HCT116 (cell line): Measurements from ENCODE around the gene ZNF341. TPM values are rescaled to one million over a fixed set of nuclear protein-coding genes. Genes with fewer than 3 reads are reported as not detected.

Experiments
- ATAC-seq: fragments of 200-7000 bp; cut with Tn5 transposase; 2 replicates; pipeline ENCODE4 v1.9.1; 2020; ENCODE audit warnings: mild to moderate bottlenecking, moderate library complexity
- BruUV-seq: library from RNA; stranded (reverse); fragments of 400-500 nt; replicated peaks from 2 replicates; lab custom pipeline; 2021; lab: Mats Ljungman, UMichigan
- CTCF ChIA-PET: fragments of 300-600 bp; sonication (Branson Sonifier 250); formaldehyde crosslinking; loops from one replicate; lab custom pipeline; 2021; ENCODE audit warnings: antibody characterized with exemption; lab: Charles Lee
- POLR2A ChIA-PET: fragments of 300-600, 350-600 bp; sonication (Branson Sonifier 250); formaldehyde crosslinking; loops from one replicate; lab custom pipeline; 2021; ENCODE audit warnings: antibody characterized with exemption; lab: Charles Lee
- RAD21 ChIA-PET, 2 experiments: fragments of 300-600 bp; sonication (Branson Sonifier 250); formaldehyde crosslinking; loops; one replicate each; lab custom pipeline; 2023; ENCODE audit warnings: low total read pairs in 2 of 2; ENCODE audit not compliant: uncharacterized antibody in 2 of 2, unreplicated experiment in 2 of 2, low non-redundant PET in 1 of 2; lab: Charles Lee
- DNase-seq: peaks from one replicate; pipeline ENCODE4 v3.0.0-alpha.2; 2010; ENCODE audit warnings: low read depth, low spot score
- H2AFZ ChIP-seq: fragments of 200-600 bp; shearing (Covaris generic), sonication (generic); 2 replicates; pipeline ENCODE4 v1.6.1; 2017; ENCODE audit warnings: low read depth, mixed run types, mixed read lengths, antibody characterized with exemption, low read length; ENCODE audit not compliant: poor library complexity, severe bottlenecking
- H3K27ac ChIP-seq: 2 replicates; pipeline ENCODE4 v1.5.1; 2012; ENCODE audit warnings: low read depth, low read length
- H3K27me3 ChIP-seq: fragments of 200-600 bp; sonication (generic); 2 replicates; pipeline ENCODE4 v1.6.1; 2016; ENCODE audit warnings: mixed run types, low read length, mixed read lengths; ENCODE audit not compliant: insufficient read depth
- H3K36me3 ChIP-seq, 2 experiments: fragments of 200-500 bp in 1 of 2; fragments of 200-600 bp in 1 of 2; sonication (Bioruptor generic) in 1 of 2; sonication (generic) in 1 of 2; 2 replicates each; pipeline versions ENCODE4 v1.5.1 to v1.6.1; 2014 to 2016; ENCODE audit warnings: low read length in 2 of 2, inconsistent platforms in 1 of 2, mixed read lengths in 1 of 2, mixed run types in 1 of 2; ENCODE audit not compliant: insufficient read depth in 2 of 2, control insufficient read depth in 1 of 2
- H3K4me1 ChIP-seq, 2 experiments: fragments of 200-600 bp in 1 of 2; sonication (generic) in 1 of 2; 2 replicates each; pipeline versions ENCODE4 v1.5.1 to v1.6.1; 2012 to 2017; ENCODE audit warnings: low read length in 2 of 2, inconsistent platforms in 1 of 2, mild to moderate bottlenecking in 1 of 2, mixed read lengths in 1 of 2, mixed run types in 1 of 2, moderate library complexity in 1 of 2; ENCODE audit not compliant: insufficient read depth in 2 of 2, control insufficient read depth in 1 of 2
- H3K4me2 ChIP-seq: fragments of 200-600 bp; sonication (generic); 2 replicates; pipeline ENCODE4 v1.6.1; 2017; ENCODE audit warnings: mixed run types, low read length, mixed read lengths
- H3K4me3 ChIP-seq, 2 experiments: fragments of 200-600 bp in 1 of 2; sonication (generic) in 1 of 2; replicated peaks in 1 of 2; 2 replicates each; pipeline ENCODE4 v1.5.1; 2011 to 2016; ENCODE audit warnings: low read length in 2 of 2, control low read depth in 1 of 2, low read depth in 1 of 2, mild to moderate bottlenecking in 1 of 2, mixed read lengths in 1 of 2, mixed run types in 1 of 2
- H3K79me2 ChIP-seq: fragments of 200-600 bp; sonication (generic); 2 replicates; pipeline ENCODE4 v1.6.1; 2017; ENCODE audit warnings: mild to moderate bottlenecking, mixed run types, low read length, moderate library complexity, mixed read lengths; ENCODE audit not compliant: insufficient read depth
- H3K9ac ChIP-seq: fragments of 200-600 bp; sonication (generic); 2 replicates; pipeline ENCODE4 v1.6.1; 2016; ENCODE audit warnings: low read length, mixed read lengths
- H3K9me2 ChIP-seq: fragments of 200-600 bp; sonication (generic), shearing (Covaris generic); 2 replicates; pipeline ENCODE4 v1.6.1; 2017; ENCODE audit warnings: mixed run types, mild to moderate bottlenecking, moderate library complexity; ENCODE audit not compliant: insufficient read depth
- H3K9me3 ChIP-seq, 2 experiments: fragments of 200-500 bp in 1 of 2; fragments of 200-600 bp in 1 of 2; sonication (Bioruptor generic) in 1 of 2; sonication (generic) in 1 of 2; 2 replicates each; pipeline ENCODE4 v1.6.1; 2014 to 2017; ENCODE audit warnings: low read length in 2 of 2, mixed read lengths in 2 of 2, inconsistent platforms in 1 of 2, low read depth in 1 of 2, mild to moderate bottlenecking in 1 of 2, mixed run types in 1 of 2, moderate library complexity in 1 of 2; ENCODE audit not compliant: control insufficient read depth in 1 of 2, insufficient read depth in 1 of 2
- H4K20me1 ChIP-seq: fragments of 200-600 bp; sonication (generic), shearing (Covaris generic); 2 replicates; pipeline ENCODE4 v1.6.1; 2017; ENCODE audit warnings: mixed run types, mild to moderate bottlenecking, moderate library complexity; ENCODE audit not compliant: insufficient read depth
- CEBPB ChIP-seq: IDR thresholded peaks from 2 replicates; pipeline ENCODE4 v1.6.1; 2012; ENCODE audit warnings: low read depth
- ELF1 ChIP-seq: IDR thresholded peaks from 2 replicates; pipeline ENCODE4 v1.6.1; 2012; ENCODE audit warnings: low read depth, borderline replicate concordance
- EZH2 ChIP-seq: fragments of 200-600 bp; sonication (generic); IDR thresholded peaks from 2 replicates; pipeline ENCODE4 v1.6.1; 2017; ENCODE audit warnings: antibody characterized with exemption, mixed run types
- SP1 ChIP-seq: IDR thresholded peaks from 2 replicates; pipeline ENCODE4 v1.6.1; 2012; ENCODE audit warnings: low read depth
- ZBTB33 ChIP-seq: IDR thresholded peaks from 2 replicates; pipeline ENCODE4 v1.6.1; 2011; ENCODE audit warnings: mild to moderate bottlenecking, low read length, moderate library complexity; ENCODE audit not compliant: insufficient replicate concordance; ENCODE audit errors: extremely low read depth
- intact Hi-C: fragments of 100-400 bp; cut with micrococcal nuclease; formaldehyde crosslinking; loops from 2 replicates; pipeline ENCODE4 v1.10.0; 2022
- total RNA-seq: library from RNA; stranded (reverse); gene quantifications from one replicate; pipeline ENCODE4 v1.2.1, GENCODE V29; 2021; ENCODE audit not compliant: unreplicated experiment
- TF ChIP-seq, protein P1 (sequence below): IDR thresholded peaks from 2 replicates; pipeline ENCODE4 v1.6.1; 2012
- TF ChIP-seq, protein P2 (sequence below): IDR thresholded peaks from 2 replicates; pipeline ENCODE4 v1.6.1; 2012

The ZNF341 gene
- total RNA-seq, 1 experiment from 2014 or later = 4.9 TPM

- H3K4me3 ChIP-seq = no peak overlapping the region
- RAD21 ChIA-PET = no interaction called here
- DNase-seq = no peak
- no peak for ATAC-seq
- H4K20me1 ChIP-seq = no peaks in the 10 kb centered on the region
- intact Hi-C loops = no loop called here
- H3K9me3 ChIP-seq = no peaks in the 10 kb centered on the region
- no peaks in the 10 kb centered on the region for H3K79me2 ChIP-seq
- POLR2A ChIA-PET = no interaction called here
- no peak overlapping the region for H3K4me2 ChIP-seq
- CTCF ChIA-PET = no interaction called here
- H3K4me1 ChIP-seq = peaks cover 0 to under 1% of the 10 kb centered on the region in 2 experiments; a peak in 2 of 4 replicates
- no peaks in the 10 kb centered on the region for H3K9me2 ChIP-seq
- no TSS peak for BruUV-seq
- H2AFZ ChIP-seq = no peak overlapping the region
- no peaks in the 10 kb centered on the region for H3K27me3 ChIP-seq
- TF ChIP-seq SP1 = no peak
- no peak for TF ChIP-seq EZH2
- TF ChIP-seq CEBPB = no peak
- TF ChIP-seq, protein P1, sequence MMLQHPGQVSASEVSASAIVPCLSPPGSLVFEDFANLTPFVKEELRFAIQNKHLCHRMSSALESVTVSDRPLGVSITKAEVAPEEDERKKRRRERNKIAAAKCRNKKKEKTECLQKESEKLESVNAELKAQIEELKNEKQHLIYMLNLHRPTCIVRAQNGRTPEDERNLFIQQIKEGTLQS = no peak
- no peak for TF ChIP-seq ZBTB33
- TF ChIP-seq ELF1 = no peak
- TF ChIP-seq, protein P2, sequence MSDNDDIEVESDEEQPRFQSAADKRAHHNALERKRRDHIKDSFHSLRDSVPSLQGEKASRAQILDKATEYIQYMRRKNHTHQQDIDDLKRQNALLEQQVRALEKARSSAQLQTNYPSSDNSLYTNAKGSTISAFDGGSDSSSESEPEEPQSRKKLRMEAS = no peak
- no peaks in the 10 kb centered on the region; a peak in 1 of 4 replicates for H3K36me3 ChIP-seq
- no peak overlapping the region for H3K9ac ChIP-seq
- no peak overlapping the region for H3K27ac ChIP-seq
Observed at GRCh38 chr20:33772439-33772838, 40.6 kb downstream of the ZNF341 start.
